SK-N-MC (cell line): Measurements from ENCODE around the gene ZNF516.

Experiments
- EZH2 ChIP-seq: fragments of 200-600 bp; sonication (generic); IDR thresholded peaks from one replicate; pipeline ENCODE4 v1.6.1; 2017; ENCODE audit warnings: antibody characterized with exemption
- FOXP2 ChIP-seq: optimal IDR thresholded peaks from 2 replicates; pipeline ENCODE3; 2011; ENCODE audit warnings: mild to moderate bottlenecking, moderate library complexity; ENCODE audit not compliant: insufficient read depth; ENCODE audit errors: extremely low read length, control extremely low read depth
- POLR2AphosphoS5 ChIP-seq: IDR thresholded peaks from 2 replicates; pipeline ENCODE4 v1.6.1; 2012; ENCODE audit warnings: mild to moderate bottlenecking, low read depth, low read length, borderline replicate concordance

- TF ChIP-seq EZH2 (no peak), FOXP2 (no peak), POLR2AphosphoS5 (no peak)
These were observed 136.3 kb downstream of the ZNF516 start for GRCh38 chr18:76358774-76359173.
